ENCODE results near the gene PROKR1.
A peak's percentile ranks its signal among the peaks of the same experiment; 100 is the strongest.

The PROKR1 gene

DNA sequence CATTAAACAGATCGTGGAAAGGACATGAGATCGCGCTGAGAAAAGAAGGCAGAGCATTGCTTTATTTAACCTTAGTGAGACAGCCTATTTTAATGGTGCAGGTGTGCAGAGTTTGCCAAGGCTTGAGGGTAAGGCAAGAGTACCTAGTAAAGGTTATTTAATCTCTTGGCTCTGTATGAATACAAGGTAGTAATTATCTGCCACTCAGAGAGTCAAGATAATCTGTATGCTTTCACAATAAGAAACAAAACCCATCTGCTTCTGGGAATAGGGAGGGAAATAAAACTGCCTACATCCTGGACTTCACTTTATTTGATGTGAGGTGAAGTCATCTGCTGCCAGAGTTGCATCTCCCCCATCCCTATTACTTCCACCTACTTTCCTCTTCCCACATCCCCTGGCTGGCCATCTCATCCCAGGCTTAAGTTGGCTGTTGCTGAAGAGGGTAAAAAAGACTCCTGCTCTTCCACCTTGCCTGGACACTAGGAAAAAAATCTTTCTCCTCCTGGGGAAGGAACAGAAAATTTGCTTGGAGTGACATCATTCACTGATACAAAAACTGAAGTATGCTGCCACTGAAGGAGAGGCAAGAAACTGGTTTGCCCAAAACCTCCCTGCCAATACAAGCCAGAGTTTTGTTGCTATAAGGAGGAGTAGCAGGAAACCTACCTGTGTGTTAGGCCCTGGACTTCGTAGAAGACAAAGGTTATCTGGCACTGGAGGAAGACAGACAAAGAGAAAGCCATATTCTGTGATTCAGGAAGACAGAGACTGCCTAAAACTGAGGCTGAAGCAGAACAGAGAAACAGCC, 55.4 kb downstream of the PROKR1 start:
- DNase-seq (ENCODE audit: extremely low spot score) = no peak
- CTCF ChIA-PET = no interaction called here
- TF ChIP-seq ZNF384 (IDR thresholded peaks at IDR 0.05) (no peak), ELF4 (IDR thresholded peaks at IDR 0.05) (no peak), HDGF (IDR thresholded peaks at IDR 0.05; ENCODE audit: borderline replicate concordance) (no peak), SUZ12 (IDR thresholded peaks at IDR 0.05) (no peak), FOXA1 (IDR thresholded peaks at IDR 0.05) (no peak), CTBP1 (IDR thresholded peaks at IDR 0.05; ENCODE audit: borderline replicate concordance) (no peak), SP1 (IDR thresholded peaks at IDR 0.05) (no peak), NFRKB (IDR thresholded peaks at IDR 0.05) (no peak), FOXM1 (IDR thresholded peaks at IDR 0.05; ENCODE audit: borderline replicate concordance) (no peak), TARDBP (IDR thresholded peaks at IDR 0.05) (no peak), ARNT (IDR thresholded peaks at IDR 0.05) (no peak), L3MBTL2 (conservative IDR thresholded peaks at IDR 0.05) (no peak), BHLHE40 (IDR thresholded peaks at IDR 0.05; ENCODE audit: borderline replicate concordance) (no peak), FOXK2 (IDR thresholded peaks at IDR 0.05) (no peak)
- TF ChIP-seq, protein P1, sequence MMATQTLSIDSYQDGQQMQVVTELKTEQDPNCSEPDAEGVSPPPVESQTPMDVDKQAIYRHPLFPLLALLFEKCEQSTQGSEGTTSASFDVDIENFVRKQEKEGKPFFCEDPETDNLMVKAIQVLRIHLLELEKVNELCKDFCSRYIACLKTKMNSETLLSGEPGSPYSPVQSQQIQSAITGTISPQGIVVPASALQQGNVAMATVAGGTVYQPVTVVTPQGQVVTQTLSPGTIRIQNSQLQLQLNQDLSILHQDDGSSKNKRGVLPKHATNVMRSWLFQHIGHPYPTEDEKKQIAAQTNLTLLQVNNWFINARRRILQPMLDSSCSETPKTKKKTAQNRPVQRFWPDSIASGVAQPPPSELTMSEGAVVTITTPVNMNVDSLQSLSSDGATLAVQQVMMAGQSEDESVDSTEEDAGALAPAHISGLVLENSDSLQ (IDR thresholded peaks at IDR 0.05) = no peak

DNA sequence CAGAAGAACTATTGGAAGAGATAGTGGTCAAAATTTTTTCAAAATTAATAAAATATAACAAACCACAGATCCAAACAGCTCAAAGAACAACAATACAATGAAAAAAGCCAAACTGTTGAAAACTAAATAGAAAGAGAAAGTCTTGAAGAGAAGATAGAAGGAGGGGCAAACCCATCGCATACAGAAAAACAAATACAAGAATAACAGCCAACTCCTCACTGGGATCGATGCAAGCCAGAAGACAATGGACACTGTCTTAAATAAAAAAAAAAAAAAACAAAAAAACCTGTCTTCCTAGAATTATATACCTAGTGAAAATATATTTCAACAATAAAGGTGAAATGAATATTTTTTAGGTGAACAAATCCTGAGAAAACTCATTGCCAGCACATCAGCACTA, 57.2 kb downstream of the PROKR1 start:
- no peak for DNase-seq (ENCODE audit: extremely low spot score)
- POLR2A ChIA-PET = no interaction called here
- CTCF ChIA-PET = interaction anchor here (1.0 kb wide), 1 partner anchor 9 kb away, joined by 3 read pairs; no protein-coding TSS in a partner anchor
- TF ChIP-seq ZNF384 (IDR thresholded peaks at IDR 0.05) (peak; percentile 52; the same call in 1 of the 2 replicates), ELF4 (IDR thresholded peaks at IDR 0.05) (no peak)

More for the DNA sequence above, 55.4 kb downstream of the PROKR1 start:
- POLR2A ChIA-PET = no interaction called here

DNA sequence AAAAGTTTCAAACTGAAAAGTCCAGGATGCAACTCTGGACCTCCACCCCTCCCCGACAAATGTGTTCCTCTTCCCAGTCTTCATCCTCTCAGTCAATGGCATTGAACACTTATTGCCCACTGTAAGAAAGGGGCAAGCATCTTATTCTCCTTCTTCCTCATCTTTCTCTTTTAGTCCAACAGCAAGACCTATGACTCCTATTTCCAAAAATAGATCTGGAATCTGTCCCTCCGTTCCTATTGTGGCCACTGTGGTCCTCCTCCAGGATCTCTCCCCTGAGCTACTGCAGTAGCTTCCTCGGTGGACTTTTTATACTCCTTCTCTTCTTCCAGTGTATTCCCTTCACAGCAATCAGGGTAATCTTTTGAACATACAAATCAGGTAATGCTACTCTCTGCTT, 63.3 kb downstream of the PROKR1 start:
- CTCF ChIA-PET = no interaction called here
- DNase-seq (ENCODE audit: extremely low spot score) = no peak
- TF ChIP-seq TARDBP (IDR thresholded peaks at IDR 0.05) = no peak
- POLR2A ChIA-PET = no interaction called here

Data from HEK293T (cell line).